CD14-positive monocyte (primary cell): ENCODE data around the gene ZNF774. TPM values are rescaled to one million over a fixed set of nuclear protein-coding genes. Genes with fewer than 3 reads are reported as not detected.
A peak's percentile ranks its signal among the peaks of the same experiment; 100 is the strongest.
"Not testable (repeated sequence)": the region's sequence is repeated elsewhere in the genome, so short reads cannot be mapped to it uniquely, and the experiment has no call there.

ENCODE experiments used
- DNase-seq, 3 donors: peaks; one replicate each; pipeline ENCODE4 v3.0.0-alpha.2; 2011 to 2022
- H2AFZ ChIP-seq: 2 replicates; pipeline ENCODE4 v1.6.0; 2012; ENCODE audit warnings: mild to moderate bottlenecking, low read depth, low read length, inconsistent platforms; ENCODE audit not compliant: insufficient read depth, poor library complexity, severe bottlenecking
- H3K27ac ChIP-seq, 2 donors: 1 replicate in 1 of 2; 2 replicates in 1 of 2; pipeline ENCODE4 v1.5.1; 2012 to 2013; ENCODE audit warnings: low read length in 2 of 2, control low read depth in 1 of 2, inconsistent platforms in 1 of 2, low read depth in 1 of 2, mild to moderate bottlenecking in 1 of 2
- H3K27me3 ChIP-seq, 2 donors: one replicate each; pipeline versions ENCODE4 v1.6.0 to v1.6.1; 2011 to 2013; ENCODE audit warnings: low read length in 2 of 2; ENCODE audit not compliant: control insufficient read depth in 2 of 2, insufficient read depth in 2 of 2
- H3K36me3 ChIP-seq, 2 donors: replicated peaks in 1 of 2; 1 replicate in 1 of 2; 2 replicates in 1 of 2; pipeline versions ENCODE4 v1.5.1 to v1.6.1; 2012 to 2013; ENCODE audit warnings: low read length in 2 of 2, control low read depth in 1 of 2, inconsistent platforms in 1 of 2, mild to moderate bottlenecking in 1 of 2; ENCODE audit not compliant: insufficient read depth in 2 of 2, control insufficient read depth in 1 of 2
- H3K4me1 ChIP-seq, 2 donors: 1 replicate in 1 of 2; 2 replicates in 1 of 2; pipeline versions ENCODE4 v1.5.1 to v1.6.1; 2012 to 2013; ENCODE audit warnings: low read length in 2 of 2, control low read depth in 1 of 2, inconsistent platforms in 1 of 2, mild to moderate bottlenecking in 1 of 2, moderate library complexity in 1 of 2; ENCODE audit not compliant: insufficient read depth in 2 of 2, control insufficient read depth in 1 of 2
- H3K4me2 ChIP-seq: replicated peaks from 2 replicates; pipeline ENCODE3; 2012; ENCODE audit warnings: low read length, moderate library complexity, mild to moderate bottlenecking; ENCODE audit not compliant: poor library complexity, severe bottlenecking; ENCODE audit errors: extremely low read depth
- H3K4me3 ChIP-seq, 3 experiments: fragments of 200-600 bp in 1 of 3; sonication (generic) in 1 of 3; replicated peaks in 1 of 3; 1 replicate in 2 of 3; 2 replicates in 1 of 3; pipeline ENCODE4 v1.5.1; 2011 to 2013; ENCODE audit warnings: low read length in 3 of 3, mild to moderate bottlenecking in 3 of 3, control low read depth in 2 of 3, low read depth in 2 of 3, inconsistent platforms in 1 of 3, moderate library complexity in 1 of 3
- H3K79me2 ChIP-seq: 2 replicates; pipeline ENCODE4 v1.6.0; 2012; ENCODE audit warnings: mild to moderate bottlenecking, control low read depth, inconsistent platforms, low read length, moderate library complexity; ENCODE audit not compliant: insufficient read depth
- H3K9ac ChIP-seq: 2 replicates; pipeline ENCODE4 v1.6.0; 2017; ENCODE audit warnings: low read length, mild to moderate bottlenecking; ENCODE audit not compliant: insufficient read depth, poor library complexity, severe bottlenecking
- H3K9me3 ChIP-seq, 2 donors: replicated peaks in 1 of 2; 1 replicate in 1 of 2; 2 replicates in 1 of 2; pipeline versions ENCODE4 v1.5.1 to v1.6.1; 2012 to 2013; ENCODE audit warnings: low read length in 2 of 2, control low read depth in 1 of 2; ENCODE audit not compliant: control insufficient read depth in 1 of 2, insufficient read depth in 1 of 2
- H4K20me1 ChIP-seq: 2 replicates; pipeline ENCODE4 v1.6.0; 2012; ENCODE audit warnings: mild to moderate bottlenecking, low read length, control low read depth, moderate library complexity; ENCODE audit not compliant: insufficient read depth
- H3K27ac Mint-ChIP-seq, 7 donors: one replicate each; pipeline ENCODE4 v1.8.0; 2020; ENCODE audit warnings: mild to moderate bottlenecking in 7 of 7, mixed read lengths in 7 of 7, moderate library complexity in 6 of 7, inconsistent platforms in 2 of 7
- H3K27me3 Mint-ChIP-seq, 3 donors: one replicate each; pipeline ENCODE4 v1.8.0; 2021 to 2022; ENCODE audit warnings: low read depth in 3 of 3, mild to moderate bottlenecking in 3 of 3, mixed read lengths in 3 of 3, moderate library complexity in 3 of 3, inconsistent platforms in 1 of 3
- H3K36me3 Mint-ChIP-seq, 2 donors: one replicate each; pipeline ENCODE4 v1.8.0; 2020; ENCODE audit warnings: mixed read lengths in 2 of 2, inconsistent platforms in 1 of 2, mild to moderate bottlenecking in 1 of 2
- H3K4me1 Mint-ChIP-seq: one replicate; pipeline ENCODE4 v1.8.0; 2020; ENCODE audit warnings: mild to moderate bottlenecking, mixed read lengths
- H3K4me3 Mint-ChIP-seq, 2 donors: one replicate each; pipeline ENCODE4 v1.8.0; 2020; ENCODE audit warnings: mild to moderate bottlenecking in 2 of 2, mixed read lengths in 2 of 2, moderate library complexity in 1 of 2
- H3K9me3 Mint-ChIP-seq, 7 donors: one replicate each; pipeline ENCODE4 v1.8.0; 2020 to 2022; ENCODE audit warnings: mixed read lengths in 7 of 7, mild to moderate bottlenecking in 6 of 7, moderate library complexity in 6 of 7, inconsistent platforms in 2 of 7
- CTCF ChIP-seq: fragments of 200-600 bp; IDR thresholded peaks from one replicate; pipeline ENCODE4 v1.8.0; 2022; ENCODE audit warnings: antibody characterized with exemption, mild to moderate bottlenecking
- WGBS: methylation state at CpG from one replicate; pipeline ENCODE4 v1.1.5; 2013; ENCODE audit warnings: missing lambda C conversion rate; ENCODE audit not compliant: insufficient coverage; 5-methylcytosine and 5-hydroxymethylcytosine counted together
- intact Hi-C, 2 donors: fragments of 100-400 bp; cut with micrococcal nuclease; formaldehyde crosslinking; loops; one replicate each; pipeline versions ENCODE4 v1.15.0 to v1.15.1; 2023
- polyA plus RNA-seq, 3 donors: library from polyadenylated mRNA; depleted of rRNA in 1 of 3; unstranded in 2 of 3; stranded (reverse) in 1 of 3; fragments of 300-500 nt in 2 of 3; fragments of >200 nt in 1 of 3; fragmentation: Illumina TruSeq in 2 of 3; gene quantifications; 1 replicate in 2 of 3; 2 replicates in 1 of 3; pipeline ENCODE4 v1.2.3, GENCODE V29; 2012 to 2021

ZNF774 gene
- polyA plus RNA-seq, 3 donors, result 0.12 to 0.23 TPM; not detected in 1

GRCh38 chr15:90408657-90409056 lies 56.6 kb downstream of the ZNF774 start:
- WGBS, result 90% methylated on average over 2 of the region's 3 CpGs
- peaks cover 0 to 1% (median 1%) of the 10 kb centered on the region in 3 donors for H3K27me3 Mint-ChIP-seq
- Histone ChIP-seq H3K4me2 (no peak overlapping the region), H3K4me1 (peaks cover 76 to 88% of the 10 kb centered on the region in 2 donors), H3K27ac (peak overlapping the region; percentile 34 to 69), H3K9ac (no peak overlapping the region), H3K79me2 (peaks cover 100% of the 10 kb centered on the region), H2AFZ (no peak overlapping the region), H3K27me3 (no peaks in the 10 kb centered on the region), H3K4me3 (no peak overlapping the region), H3K36me3 (peaks cover 0 to 6% of the 10 kb centered on the region in 2 donors), H3K9me3 (no peaks in the 10 kb centered on the region), H4K20me1 (peaks cover 64% of the 10 kb centered on the region)
- intact Hi-C loops, result loop anchor here in 1 of 2 donors (10.0 kb wide), 1 partner anchor 166 kb away; no protein-coding TSS in a partner anchor
- TF ChIP-seq CTCF, result no peak
- H3K9me3 Mint-ChIP-seq, result peaks cover 0 to 10% (median 4%) of the 10 kb centered on the region in 7 donors
- peaks cover 92% of the 10 kb centered on the region for H3K4me1 Mint-ChIP-seq
- H3K36me3 Mint-ChIP-seq, result peaks cover 31 to 45% of the 10 kb centered on the region in 2 donors
- H3K27ac Mint-ChIP-seq, result peak overlapping the region; percentile 21 to 99 (median 89)
- no peak overlapping the region for H3K4me3 Mint-ChIP-seq
- DNase-seq, result no peak

DNA sequence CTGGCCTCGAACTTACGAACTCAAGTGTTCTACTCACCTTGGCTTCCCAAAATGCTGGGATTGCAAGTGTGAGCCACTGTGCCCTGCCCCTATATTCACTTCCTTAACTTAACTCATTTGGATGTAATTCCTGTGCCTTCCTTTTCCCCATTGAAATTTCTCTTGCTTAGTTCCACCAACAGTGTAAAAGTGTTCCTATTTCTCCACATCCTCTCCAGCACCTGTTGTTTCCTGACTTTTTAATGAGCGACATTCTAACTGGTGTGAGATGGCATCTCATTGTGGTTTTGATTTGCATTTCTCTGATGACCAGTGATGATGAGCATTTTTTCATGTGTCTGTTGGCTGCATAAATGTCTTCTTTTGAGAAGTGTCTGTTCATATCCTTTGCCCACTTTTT lies 57.5 kb downstream of the ZNF774 start:
- Mint-ChIP-seq H3K9me3 (peaks cover 0 to 10% (median 4%) of the 10 kb centered on the region in 7 donors), H3K4me1 (peaks cover 91% of the 10 kb centered on the region)
- not testable (repeated sequence) for H3K9me3 ChIP-seq

GRCh38 chr15:90410316-90410715 lies 58.2 kb downstream of the ZNF774 start:
- DNase-seq, H3K4me3 ChIP-seq, H3K27me3 Mint-ChIP-seq, H3K36me3 ChIP-seq, H3K4me2 ChIP-seq, H2AFZ ChIP-seq, H3K9ac ChIP-seq, H3K4me3 Mint-ChIP-seq, H3K27ac ChIP-seq, H3K27me3 ChIP-seq, H3K9me3 ChIP-seq: not testable (repeated sequence)
- Mint-ChIP-seq H3K36me3 (peaks cover 21 to 32% of the 10 kb centered on the region in 2 donors), H3K27ac (peak overlapping the region in 6 of 7 donors; percentile 80 to 99 (median 86)), H3K4me1 (peaks cover 91% of the 10 kb centered on the region), H3K9me3 (peaks cover 0 to 10% (median 4%) of the 10 kb centered on the region in 7 donors)
- H4K20me1 ChIP-seq, result peaks cover 69% of the 10 kb centered on the region
- intact Hi-C loops, result loop anchor here in 1 of 2 donors (10.0 kb wide), 1 partner anchor 46 kb away; no protein-coding TSS in a partner anchor
- no CpG with 5 or more reads among the region's 4 CpGs for WGBS
- peaks cover 81 to 90% of the 10 kb centered on the region in 2 donors for H3K4me1 ChIP-seq
- peaks cover 100% of the 10 kb centered on the region for H3K79me2 ChIP-seq

More for the DNA sequence above, 57.5 kb downstream of the ZNF774 start:
- Histone ChIP-seq H3K79me2 (peaks cover 100% of the 10 kb centered on the region), H3K27ac (peak overlapping the region; percentile 60 to 74), H3K4me1 (peaks cover 77 to 88% of the 10 kb centered on the region in 2 donors), H4K20me1 (peaks cover 68% of the 10 kb centered on the region)
- H2AFZ ChIP-seq, H3K27me3 Mint-ChIP-seq, H3K9ac ChIP-seq, H3K36me3 ChIP-seq, H3K4me2 ChIP-seq, H3K4me3 ChIP-seq, H3K27me3 ChIP-seq, DNase-seq, H3K4me3 Mint-ChIP-seq: not testable (repeated sequence)
- Mint-ChIP-seq H3K36me3 (peaks cover 23 to 37% of the 10 kb centered on the region in 2 donors), H3K27ac (peak overlapping the region; percentile 80 to 99 (median 89))
- intact Hi-C loops, result loop anchor here in 1 of 2 donors (10.0 kb wide), 1 partner anchor 165 kb away; no protein-coding TSS in a partner anchor
- 100% methylated on average over 2 of the region's 3 CpGs for WGBS
